ENCODE results near the gene EML6.

- TF ChIP-seq CTCF (IDR thresholded peaks at IDR 0.05) = no peak
- TF ChIP-seq POLR2AphosphoS5 (IDR thresholded peaks at IDR 0.05) = no peak
- no peak for TF ChIP-seq POLR2A (IDR thresholded peaks at IDR 0.05)
Observed at GRCh38 chr2:54772531-54772930, 49.1 kb downstream of the EML6 start.
